Liver (tissue), 3 donors: ENCODE measurements around the gene DENND4A.

Experiments used
- ATF3 ChIP-seq: IDR thresholded peaks from 2 replicates; pipeline ENCODE4 v1.6.1; 2016; ENCODE audit warnings: antibody characterized with exemption
- FOXA1 ChIP-seq: IDR thresholded peaks from 2 replicates; pipeline ENCODE4 v1.6.1; 2016; ENCODE audit warnings: antibody characterized with exemption
- GABPA ChIP-seq, 2 donors: IDR thresholded peaks in 1 of 2; conservative IDR thresholded peaks in 1 of 2; 2 replicates each; pipeline ENCODE4 v1.6.1; 2016; ENCODE audit warnings: antibody characterized with exemption in 2 of 2, mild to moderate bottlenecking in 1 of 2, moderate library complexity in 1 of 2
- HNF4G ChIP-seq: IDR thresholded peaks from 2 replicates; pipeline ENCODE4 v1.6.1; 2016; ENCODE audit warnings: antibody characterized with exemption
- JUND ChIP-seq, 2 donors: IDR thresholded peaks; 2 replicates each; pipeline ENCODE4 v1.6.1; 2016; ENCODE audit warnings: antibody characterized with exemption in 2 of 2
- RAD21 ChIP-seq, 2 donors: IDR thresholded peaks; 2 replicates each; pipeline ENCODE4 v1.6.1; 2016; ENCODE audit warnings: antibody characterized with exemption in 2 of 2, mild to moderate bottlenecking in 2 of 2
- SP1 ChIP-seq: IDR thresholded peaks from 2 replicates; pipeline ENCODE4 v1.6.1; 2018; ENCODE audit warnings: antibody characterized with exemption, mild to moderate bottlenecking
- TAF1 ChIP-seq: conservative IDR thresholded peaks from 2 replicates; pipeline ENCODE4 v1.6.1; 2016; ENCODE audit warnings: antibody characterized with exemption, mild to moderate bottlenecking
- YY1 ChIP-seq: IDR thresholded peaks from 2 replicates; pipeline ENCODE4 v1.6.1; 2016; ENCODE audit warnings: antibody characterized with exemption, mild to moderate bottlenecking
- ZBTB33 ChIP-seq: IDR thresholded peaks from 2 replicates; pipeline ENCODE4 v1.6.1; 2016; ENCODE audit warnings: antibody characterized with exemption
- TF ChIP-seq, protein P1 (sequence below): fragments of 150-350 bp; IDR thresholded peaks from 2 replicates; pipeline ENCODE4 v1.5.1; 2017; ENCODE audit warnings: improper control_type of control experiment, low read depth, low read length; ENCODE audit not compliant: missing input control
- TF ChIP-seq, protein P2 (sequence below): IDR thresholded peaks from 2 replicates; pipeline ENCODE4 v1.6.1; 2016; ENCODE audit warnings: antibody characterized with exemption, mild to moderate bottlenecking
- donor health status: healthy.
- donor health status: healthy.

- TF ChIP-seq, protein P1, sequence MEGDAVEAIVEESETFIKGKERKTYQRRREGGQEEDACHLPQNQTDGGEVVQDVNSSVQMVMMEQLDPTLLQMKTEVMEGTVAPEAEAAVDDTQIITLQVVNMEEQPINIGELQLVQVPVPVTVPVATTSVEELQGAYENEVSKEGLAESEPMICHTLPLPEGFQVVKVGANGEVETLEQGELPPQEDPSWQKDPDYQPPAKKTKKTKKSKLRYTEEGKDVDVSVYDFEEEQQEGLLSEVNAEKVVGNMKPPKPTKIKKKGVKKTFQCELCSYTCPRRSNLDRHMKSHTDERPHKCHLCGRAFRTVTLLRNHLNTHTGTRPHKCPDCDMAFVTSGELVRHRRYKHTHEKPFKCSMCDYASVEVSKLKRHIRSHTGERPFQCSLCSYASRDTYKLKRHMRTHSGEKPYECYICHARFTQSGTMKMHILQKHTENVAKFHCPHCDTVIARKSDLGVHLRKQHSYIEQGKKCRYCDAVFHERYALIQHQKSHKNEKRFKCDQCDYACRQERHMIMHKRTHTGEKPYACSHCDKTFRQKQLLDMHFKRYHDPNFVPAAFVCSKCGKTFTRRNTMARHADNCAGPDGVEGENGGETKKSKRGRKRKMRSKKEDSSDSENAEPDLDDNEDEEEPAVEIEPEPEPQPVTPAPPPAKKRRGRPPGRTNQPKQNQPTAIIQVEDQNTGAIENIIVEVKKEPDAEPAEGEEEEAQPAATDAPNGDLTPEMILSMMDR: no peak
- TF ChIP-seq YY1: no peak
- TF ChIP-seq RAD21 (IDR thresholded peaks at IDR 0.05): no peak
- no peak for TF ChIP-seq JUND (IDR thresholded peaks at IDR 0.05)
- no peak for TF ChIP-seq SP1
- no peak for TF ChIP-seq ATF3
- TF ChIP-seq GABPA (IDR thresholded peaks at IDR 0.05 in 1 of 2, conservative IDR thresholded peaks at IDR 0.05 in 1 of 2): no peak
- TF ChIP-seq HNF4G: no peak
- no peak for TF ChIP-seq TAF1
- no peak for TF ChIP-seq FOXA1
- TF ChIP-seq, protein P2, sequence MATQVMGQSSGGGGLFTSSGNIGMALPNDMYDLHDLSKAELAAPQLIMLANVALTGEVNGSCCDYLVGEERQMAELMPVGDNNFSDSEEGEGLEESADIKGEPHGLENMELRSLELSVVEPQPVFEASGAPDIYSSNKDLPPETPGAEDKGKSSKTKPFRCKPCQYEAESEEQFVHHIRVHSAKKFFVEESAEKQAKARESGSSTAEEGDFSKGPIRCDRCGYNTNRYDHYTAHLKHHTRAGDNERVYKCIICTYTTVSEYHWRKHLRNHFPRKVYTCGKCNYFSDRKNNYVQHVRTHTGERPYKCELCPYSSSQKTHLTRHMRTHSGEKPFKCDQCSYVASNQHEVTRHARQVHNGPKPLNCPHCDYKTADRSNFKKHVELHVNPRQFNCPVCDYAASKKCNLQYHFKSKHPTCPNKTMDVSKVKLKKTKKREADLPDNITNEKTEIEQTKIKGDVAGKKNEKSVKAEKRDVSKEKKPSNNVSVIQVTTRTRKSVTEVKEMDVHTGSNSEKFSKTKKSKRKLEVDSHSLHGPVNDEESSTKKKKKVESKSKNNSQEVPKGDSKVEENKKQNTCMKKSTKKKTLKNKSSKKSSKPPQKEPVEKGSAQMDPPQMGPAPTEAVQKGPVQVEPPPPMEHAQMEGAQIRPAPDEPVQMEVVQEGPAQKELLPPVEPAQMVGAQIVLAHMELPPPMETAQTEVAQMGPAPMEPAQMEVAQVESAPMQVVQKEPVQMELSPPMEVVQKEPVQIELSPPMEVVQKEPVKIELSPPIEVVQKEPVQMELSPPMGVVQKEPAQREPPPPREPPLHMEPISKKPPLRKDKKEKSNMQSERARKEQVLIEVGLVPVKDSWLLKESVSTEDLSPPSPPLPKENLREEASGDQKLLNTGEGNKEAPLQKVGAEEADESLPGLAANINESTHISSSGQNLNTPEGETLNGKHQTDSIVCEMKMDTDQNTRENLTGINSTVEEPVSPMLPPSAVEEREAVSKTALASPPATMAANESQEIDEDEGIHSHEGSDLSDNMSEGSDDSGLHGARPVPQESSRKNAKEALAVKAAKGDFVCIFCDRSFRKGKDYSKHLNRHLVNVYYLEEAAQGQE: no peak
- TF ChIP-seq ZBTB33: no peak
Measured at GRCh38 chr15:65821070-65821469, 29.0 kb upstream of the DENND4A start.
